ELF-1 (cell line): ENCODE data around the gene GTF2H1.
"Not testable (repeated sequence)": the region's sequence is repeated elsewhere in the genome, so short reads cannot be mapped to it uniquely, and the experiment has no call there.

Source experiments
- DNase-seq: peaks from one replicate; pipeline ENCODE4 v3.0.0-alpha.2; 2016; ENCODE audit warnings: low read depth, low spot score

GTF2H1 gene

GRCh38 chr11:18375941-18376340 lies 53.6 kb downstream of the GTF2H1 start:
- DNase-seq = no peak

DNA sequence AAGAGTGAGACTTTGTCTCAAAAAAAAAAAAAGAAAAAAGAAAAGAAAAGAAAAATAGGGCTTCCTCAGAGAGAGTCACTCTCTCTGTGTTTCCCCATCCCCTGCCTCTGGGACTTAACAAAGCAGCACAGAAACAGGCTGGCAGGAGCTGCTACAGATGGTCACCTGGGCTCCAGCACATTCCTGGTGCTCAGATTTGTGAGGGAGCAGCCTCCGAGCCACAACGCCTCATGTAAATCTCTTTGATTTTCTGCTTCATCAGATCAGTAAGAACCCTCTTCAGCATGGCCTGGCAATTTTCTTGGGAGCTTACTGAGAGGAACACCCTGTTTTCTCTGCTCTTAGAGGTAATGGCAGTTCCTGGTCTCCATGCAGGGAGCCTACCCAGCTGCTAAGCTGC lies 56.8 kb downstream of the GTF2H1 start:
- DNase-seq = no peak

DNA sequence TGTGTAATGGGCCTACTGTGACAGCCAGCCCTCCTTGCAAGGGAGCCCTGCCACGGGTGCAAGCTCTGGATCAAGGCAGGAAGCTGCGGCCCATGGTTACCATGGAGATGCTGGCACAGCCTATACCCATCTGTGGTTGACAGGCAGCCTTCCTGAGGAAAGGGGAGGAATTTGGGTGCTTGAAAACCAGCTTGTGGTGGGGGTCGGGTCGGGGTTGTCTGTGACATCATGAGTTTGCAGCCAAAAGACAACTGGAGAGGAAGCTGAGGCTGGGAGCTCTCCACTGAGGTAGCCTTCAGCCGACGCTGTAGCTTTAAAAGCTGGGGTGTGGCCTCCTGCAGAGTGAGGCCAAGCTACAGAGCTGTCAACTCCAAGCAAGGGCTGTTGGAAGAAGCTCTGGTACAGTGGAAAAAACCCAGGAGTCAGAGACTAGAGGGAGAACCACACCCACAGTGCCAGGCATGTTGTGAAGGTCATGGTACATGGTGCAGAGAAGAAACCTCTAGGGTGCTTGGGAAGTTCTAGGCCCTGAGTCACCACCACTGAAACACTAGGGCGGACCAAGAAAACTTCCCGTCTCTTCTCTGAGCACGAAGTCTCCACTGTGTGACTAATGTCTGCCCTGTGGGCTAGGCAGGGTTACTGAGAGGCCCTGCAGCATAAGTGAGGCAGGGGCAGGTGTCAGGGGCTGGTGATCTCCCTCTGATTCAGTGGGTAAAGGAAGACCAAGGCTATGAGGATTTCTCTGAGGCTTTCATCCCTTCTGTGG lies 61.2 kb downstream of the GTF2H1 start:
- peak; percentile 24 for DNase-seq

DNA sequence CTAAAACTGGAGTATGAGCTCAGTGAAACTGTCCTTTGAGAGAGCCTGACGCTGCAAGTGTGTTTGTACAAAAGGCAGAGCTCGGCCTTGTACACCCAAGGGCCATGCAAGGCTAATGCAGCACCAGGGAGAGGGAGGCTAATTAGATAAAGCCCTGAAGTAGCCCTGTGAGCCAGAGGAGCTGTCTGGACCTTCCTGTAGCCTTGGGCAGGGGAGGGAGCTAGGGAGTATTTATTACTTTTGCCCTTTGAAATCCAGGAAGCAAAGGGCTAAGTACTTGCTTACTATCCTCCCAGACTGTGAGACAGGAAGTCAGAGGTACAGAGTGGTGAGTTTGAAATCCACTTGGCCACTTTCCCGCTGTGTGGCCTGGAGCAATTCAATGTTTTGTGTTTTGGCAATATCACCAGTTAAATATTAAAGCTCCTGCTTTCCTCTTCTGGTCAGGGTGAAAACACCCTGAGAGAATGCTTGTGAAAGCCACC lies 61.8 kb downstream of the GTF2H1 start:
- DNase-seq = peak; percentile 77

DNA sequence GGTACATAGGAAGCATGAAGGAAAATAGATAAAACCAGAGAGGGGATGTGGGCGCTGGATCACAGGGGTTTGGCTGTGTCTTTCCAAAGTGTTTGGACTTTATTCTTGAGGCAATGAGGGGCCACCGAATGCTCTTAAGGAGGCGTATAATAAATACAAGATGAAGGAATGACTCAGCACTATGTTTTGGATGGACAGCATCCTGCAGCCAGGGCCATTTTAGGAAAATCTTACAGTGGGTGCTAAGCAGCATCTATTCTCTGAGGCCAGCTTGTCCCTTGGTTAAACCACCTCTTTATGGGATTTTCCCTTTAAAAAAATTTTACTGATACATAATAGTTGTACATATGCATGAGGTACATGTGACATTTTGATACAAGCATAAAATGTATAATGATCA lies 67.7 kb downstream of the GTF2H1 start:
- no peak for DNase-seq

GRCh38 chr11:18392434-18393321 lies 70.3 kb downstream of the GTF2H1 start:
- DNase-seq = no peak

GRCh38 chr11:18393581-18394274 lies 71.4 kb downstream of the GTF2H1 start:
- no peak for DNase-seq

DNA sequence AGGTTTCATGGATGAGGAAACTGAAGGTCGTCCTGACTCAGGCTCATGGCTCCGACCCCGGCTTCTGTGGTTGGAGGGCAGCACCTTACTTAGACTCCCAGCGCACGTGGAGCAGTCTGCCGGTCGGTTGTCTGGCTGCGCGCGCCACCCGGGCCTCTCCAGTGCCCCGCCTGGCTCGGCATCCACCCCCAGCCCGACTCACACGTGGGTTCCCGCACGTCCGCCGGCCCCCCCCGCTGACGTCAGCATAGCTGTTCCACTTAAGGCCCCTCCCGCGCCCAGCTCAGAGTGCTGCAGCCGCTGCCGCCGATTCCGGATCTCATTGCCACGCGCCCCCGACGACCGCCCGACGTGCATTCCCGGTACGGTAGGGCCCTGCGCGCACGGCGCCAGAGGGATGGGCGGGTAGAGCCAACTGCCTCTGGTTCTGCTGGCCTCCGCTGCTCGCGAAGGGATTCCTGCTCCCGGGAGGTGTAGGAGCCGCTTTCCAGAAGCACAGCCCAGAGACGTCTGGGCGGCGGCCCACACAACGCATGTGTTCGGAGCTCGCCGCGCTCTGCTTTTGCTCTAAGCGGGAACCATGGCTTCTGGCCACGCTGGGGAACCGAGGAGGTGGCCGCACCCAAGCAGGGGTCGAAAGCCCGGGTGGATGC lies 72.0 kb downstream of the GTF2H1 start, which contains the start of gene LDHA:
Gene LDHA, plus strand, starts transcription at position 289 of the 653 bp plus-strand sequence. CDS start 2,280 bp downstream, outside the sequence.
- peak; percentile 96 for DNase-seq

GRCh38 chr11:18394928-18395734 lies 72.8 kb downstream of the GTF2H1 start:
- DNase-seq = peak; percentile 43

GRCh38 chr11:18395735-18396504 lies 73.6 kb downstream of the GTF2H1 start:
- peak; percentile 99 for DNase-seq

DNA sequence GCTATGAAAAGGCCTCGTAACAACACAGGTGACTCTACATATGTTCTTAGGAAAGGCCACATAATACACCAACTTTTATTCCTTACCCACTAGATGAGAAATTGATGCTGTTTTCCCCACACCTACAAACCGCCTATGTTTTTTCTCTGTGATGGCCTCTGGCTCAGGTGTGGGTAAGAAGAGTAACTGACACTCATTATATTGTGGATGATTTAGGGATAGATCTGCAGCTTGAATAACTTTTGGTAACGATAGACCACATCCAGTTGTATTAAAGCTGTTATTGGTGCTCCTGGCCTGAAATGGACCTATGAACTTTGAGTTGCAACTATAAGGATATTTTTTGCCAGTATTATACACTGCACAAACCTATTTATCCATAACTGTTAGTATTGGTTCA lies 75.6 kb downstream of the GTF2H1 start:
- no peak for DNase-seq

DNA sequence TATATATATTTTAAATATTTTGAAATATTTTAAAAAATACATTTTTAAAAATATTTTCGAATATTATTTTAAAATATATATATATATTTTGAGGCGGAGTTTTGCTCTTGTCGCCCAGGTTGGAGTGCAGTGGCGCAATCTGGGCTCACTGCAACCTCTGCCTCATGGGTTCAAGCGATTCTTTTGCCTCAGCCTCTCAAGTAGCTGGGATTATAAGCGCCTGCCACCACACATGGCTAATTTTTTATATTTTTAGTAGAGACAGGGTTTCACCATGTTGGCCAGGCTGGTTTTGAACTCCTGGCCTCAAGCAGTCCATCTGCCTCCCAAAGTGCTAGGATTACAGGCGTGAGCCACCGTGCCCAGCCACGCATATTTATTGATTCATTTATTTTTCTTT lies 78.7 kb downstream of the GTF2H1 start:
- DNase-seq = not testable (repeated sequence)

DNA sequence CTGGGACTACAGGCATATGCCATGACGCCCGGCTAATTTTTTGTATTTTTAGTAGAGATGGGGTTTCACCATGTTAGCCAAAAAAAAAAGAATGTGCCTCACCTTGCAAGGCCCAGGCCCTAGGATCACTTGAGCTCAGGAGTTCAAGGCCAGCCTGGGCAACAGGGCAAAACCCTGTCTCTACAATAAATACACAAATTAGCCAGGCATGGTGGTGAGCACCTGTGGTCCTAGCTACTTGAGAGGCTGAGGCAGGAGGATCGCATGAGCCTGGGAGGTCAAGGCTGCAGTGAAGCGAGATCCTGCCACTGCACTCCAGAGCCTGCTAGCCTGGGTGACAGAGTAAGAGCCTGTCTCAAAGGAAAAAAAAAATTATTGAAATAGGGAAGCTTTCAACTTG lies 81.7 kb downstream of the GTF2H1 start:
- no peak for DNase-seq

- not testable (repeated sequence) for DNase-seq
Measured at GRCh38 chr11:18407400-18407799, 85.0 kb downstream of the GTF2H1 start.

- DNase-seq = no peak
Measured at GRCh38 chr11:18408558-18409291, 86.4 kb downstream of the GTF2H1 start.

GRCh38 chr11:18416459-18416858 lies 94.1 kb downstream of the GTF2H1 start:
- no peak for DNase-seq
